D721Med (cell line): ENCODE measurements around the gene DDX42.
"Not testable (repeated sequence)": the region's sequence is repeated elsewhere in the genome, so short reads cannot be mapped to it uniquely, and the experiment has no call there.

ENCODE experiments used
- DNase-seq: peaks from one replicate; pipeline ENCODE4 v3.0.0; 2011; ENCODE audit warnings: low spot score; ENCODE audit not compliant: insufficient read length
- FAIRE-seq: peaks from 2 replicates; lab custom pipeline; 2011; peaks lifted over from hg19 to GRCh38; lab: Jason Lieb, UNC
- TF ChIP-seq, protein P1 (sequence below): IDR thresholded peaks from 2 replicates; pipeline ENCODE4 v1.5.1; 2012; ENCODE audit warnings: mild to moderate bottlenecking, control low read depth; ENCODE audit not compliant: insufficient read depth; ENCODE audit errors: missing control alignments

The DDX42 gene

DNA sequence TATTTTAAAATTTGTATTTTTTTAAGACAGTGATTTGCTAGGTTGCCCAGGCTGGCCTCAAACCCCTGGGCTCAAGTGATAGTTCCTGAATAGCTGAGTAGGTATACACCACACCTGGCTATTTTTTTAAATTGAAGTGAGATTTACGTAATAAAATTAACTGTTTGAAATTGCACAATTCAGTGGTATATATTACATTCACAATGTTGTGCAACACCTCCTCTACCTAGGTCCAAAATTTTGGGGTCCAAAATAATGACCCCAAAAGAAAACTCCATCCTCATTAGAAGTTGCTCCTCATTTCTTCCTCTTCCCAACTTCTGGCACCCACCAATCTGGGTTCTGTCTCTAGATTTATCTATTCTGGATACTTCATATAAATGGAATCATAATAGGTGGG lies 71.5 kb downstream of the DDX42 start:
- TF ChIP-seq, protein P1, sequence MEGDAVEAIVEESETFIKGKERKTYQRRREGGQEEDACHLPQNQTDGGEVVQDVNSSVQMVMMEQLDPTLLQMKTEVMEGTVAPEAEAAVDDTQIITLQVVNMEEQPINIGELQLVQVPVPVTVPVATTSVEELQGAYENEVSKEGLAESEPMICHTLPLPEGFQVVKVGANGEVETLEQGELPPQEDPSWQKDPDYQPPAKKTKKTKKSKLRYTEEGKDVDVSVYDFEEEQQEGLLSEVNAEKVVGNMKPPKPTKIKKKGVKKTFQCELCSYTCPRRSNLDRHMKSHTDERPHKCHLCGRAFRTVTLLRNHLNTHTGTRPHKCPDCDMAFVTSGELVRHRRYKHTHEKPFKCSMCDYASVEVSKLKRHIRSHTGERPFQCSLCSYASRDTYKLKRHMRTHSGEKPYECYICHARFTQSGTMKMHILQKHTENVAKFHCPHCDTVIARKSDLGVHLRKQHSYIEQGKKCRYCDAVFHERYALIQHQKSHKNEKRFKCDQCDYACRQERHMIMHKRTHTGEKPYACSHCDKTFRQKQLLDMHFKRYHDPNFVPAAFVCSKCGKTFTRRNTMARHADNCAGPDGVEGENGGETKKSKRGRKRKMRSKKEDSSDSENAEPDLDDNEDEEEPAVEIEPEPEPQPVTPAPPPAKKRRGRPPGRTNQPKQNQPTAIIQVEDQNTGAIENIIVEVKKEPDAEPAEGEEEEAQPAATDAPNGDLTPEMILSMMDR = no peak
- DNase-seq = no peak
- FAIRE-seq = no peak

DNA sequence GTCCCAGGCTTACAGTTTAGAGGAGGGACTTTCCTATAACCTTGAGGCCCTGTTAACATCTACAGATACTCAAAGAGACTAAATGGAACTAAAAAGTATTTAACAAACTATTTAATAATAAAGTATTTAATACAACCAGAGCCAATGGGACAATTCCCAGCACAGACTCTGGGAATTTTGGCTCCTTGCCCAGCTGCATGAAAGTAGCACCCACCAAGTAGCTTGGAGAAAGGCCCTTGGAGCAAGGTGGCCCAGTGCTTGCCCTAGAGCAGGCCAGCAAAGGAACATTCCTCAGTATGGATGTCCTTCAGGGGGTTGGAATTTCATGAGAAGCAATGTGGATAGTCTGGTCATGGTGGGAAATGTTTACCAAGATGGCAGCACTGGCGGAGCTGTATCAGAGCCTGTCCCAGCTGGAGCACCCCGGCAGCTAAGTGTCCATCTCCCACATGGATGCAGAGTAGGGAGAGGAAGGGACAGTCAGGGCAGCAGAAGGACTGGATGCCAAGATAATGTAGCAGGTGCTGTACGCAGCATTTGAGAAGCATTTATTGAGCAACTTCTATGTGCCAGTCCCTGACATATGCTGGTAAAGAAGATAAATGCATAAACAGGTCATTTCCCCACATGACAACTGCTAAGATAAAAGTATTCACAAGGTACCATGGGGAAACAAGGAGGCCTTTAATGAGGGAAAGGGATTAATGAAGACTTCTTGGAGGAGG lies 73.7 kb downstream of the DDX42 start:
- DNase-seq (no peak), FAIRE-seq (no peak)
- TF ChIP-seq, protein P1 = no peak

DNA sequence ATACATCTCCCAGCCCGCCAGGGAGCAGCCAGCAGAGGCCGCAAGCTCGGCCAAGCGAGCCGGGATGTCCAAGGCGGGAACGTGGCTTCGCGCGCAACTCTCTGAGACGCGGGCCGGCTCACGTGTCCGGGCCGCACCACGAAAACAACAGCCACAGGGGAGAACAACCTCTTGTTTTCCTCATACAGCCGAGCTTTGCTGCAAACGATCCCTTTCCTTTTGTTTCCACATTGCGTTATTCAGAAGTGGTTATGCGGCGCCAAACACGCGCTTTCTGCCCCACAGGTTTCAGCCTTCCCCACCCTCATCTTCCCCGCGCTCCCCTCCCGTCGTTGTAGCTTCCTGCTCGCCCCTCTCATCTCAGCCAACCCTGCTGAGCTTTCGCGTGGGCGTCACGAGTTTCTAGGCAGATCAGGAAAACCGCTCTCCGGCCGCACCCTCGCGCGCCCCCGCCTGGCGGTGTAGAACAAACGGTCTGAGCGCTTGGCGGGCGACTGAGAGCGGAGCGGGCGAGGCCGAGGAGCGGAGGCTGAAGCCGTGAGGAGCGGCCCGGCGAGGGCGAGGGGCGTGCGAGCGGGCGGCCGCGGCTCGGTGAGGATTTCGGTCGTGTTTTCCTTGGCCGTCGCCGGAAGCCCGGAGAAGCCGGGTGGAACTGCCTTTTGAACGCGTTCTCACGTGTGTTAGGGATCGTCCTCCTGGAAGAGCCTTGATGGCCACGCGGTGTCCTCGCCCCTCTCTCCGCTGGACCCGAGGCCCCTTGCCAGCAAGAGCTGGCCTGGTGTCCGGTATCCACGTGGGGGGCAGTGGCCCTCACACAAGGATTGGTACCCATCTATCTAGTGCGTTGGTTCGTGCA lies 75.1 kb downstream of the DDX42 start:
- no peak for FAIRE-seq
- no peak for DNase-seq
- TF ChIP-seq, protein P1 = no peak

DNA sequence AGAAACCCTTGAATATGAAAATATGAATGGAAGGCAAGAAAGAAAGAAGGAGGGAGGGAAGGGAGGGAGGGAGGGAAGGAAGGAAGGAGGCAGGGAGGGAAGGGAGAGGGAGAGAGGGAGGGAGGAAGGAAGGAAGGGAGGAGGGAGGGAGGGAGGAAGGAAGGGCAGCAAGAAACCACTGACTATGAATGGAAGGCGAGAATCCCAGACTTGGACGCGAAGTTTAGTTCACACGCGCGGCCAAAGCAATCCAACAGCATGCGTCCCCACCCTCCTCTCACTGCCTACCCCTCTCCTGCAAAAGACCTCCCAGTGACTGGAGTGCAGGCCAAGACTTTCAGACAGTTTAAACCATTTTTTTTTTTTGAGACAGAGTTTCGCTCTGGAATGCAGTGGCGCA lies 76.4 kb downstream of the DDX42 start:
- no peak for DNase-seq
- no peak for FAIRE-seq
- TF ChIP-seq, protein P1 = no peak

DNA sequence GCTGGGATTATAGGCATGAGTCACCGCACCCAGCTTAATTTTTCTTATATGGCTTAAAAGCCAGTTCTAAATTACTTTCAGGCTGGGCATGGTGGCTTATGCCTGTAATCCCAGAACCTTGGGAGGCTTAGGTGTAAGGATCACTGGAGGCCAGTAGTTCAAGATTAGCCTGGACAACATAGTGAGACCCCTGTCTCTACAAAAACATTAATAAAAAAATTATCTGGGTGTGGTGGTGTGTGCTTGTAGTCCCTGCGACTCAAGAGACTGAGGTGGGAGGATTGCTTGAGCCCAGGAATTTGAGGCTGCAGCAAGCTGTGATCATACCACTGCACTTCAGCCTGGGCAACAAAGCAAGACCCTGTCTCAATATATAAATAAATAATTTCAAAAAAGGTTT lies 79.3 kb downstream of the DDX42 start:
- no peak for FAIRE-seq
- DNase-seq = no peak
- TF ChIP-seq, protein P1 = no peak

DNA sequence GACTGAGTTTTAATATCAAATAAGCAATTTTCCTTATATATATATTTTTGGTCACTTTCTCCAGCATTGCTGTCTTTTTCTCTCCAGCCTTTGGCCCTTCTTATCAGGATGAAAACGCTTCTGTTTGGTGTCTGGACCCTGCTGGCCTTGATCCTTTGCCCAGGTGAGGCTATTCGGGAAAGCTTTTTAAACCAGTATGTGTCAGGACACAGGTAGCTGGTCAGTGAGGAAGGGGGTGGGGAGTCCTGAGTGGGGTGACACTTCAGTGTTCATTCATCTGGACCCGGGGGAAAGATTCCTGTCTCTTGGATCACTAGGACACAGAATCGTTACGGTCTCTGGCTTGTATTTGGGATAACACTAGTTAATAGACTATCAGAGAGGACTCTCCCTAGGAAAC lies 80.7 kb downstream of the DDX42 start:
- DNase-seq (no peak), FAIRE-seq (no peak)
- TF ChIP-seq, protein P1 = no peak

DNA sequence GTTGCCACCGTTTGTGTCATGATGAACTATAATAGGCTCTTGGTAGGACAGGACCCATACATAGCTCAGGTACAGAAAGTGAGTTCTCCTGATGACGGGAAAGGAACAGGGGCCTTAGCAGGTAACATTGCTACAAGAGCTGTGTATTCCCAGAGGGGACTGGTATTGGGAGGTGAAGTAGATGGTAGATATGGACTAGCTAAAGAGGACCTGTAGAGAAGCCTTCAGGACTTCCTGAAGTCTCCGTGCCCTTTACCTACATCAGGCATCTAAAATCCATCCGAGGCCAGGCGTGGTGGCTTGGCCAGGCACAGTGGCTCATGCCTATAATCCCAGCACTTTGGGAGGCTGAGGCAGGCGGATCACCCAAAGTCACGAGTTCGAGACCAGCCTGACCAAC lies 81.2 kb downstream of the DDX42 start:
- DNase-seq = no peak
- TF ChIP-seq, protein P1 = no peak
- no peak for FAIRE-seq

DNA sequence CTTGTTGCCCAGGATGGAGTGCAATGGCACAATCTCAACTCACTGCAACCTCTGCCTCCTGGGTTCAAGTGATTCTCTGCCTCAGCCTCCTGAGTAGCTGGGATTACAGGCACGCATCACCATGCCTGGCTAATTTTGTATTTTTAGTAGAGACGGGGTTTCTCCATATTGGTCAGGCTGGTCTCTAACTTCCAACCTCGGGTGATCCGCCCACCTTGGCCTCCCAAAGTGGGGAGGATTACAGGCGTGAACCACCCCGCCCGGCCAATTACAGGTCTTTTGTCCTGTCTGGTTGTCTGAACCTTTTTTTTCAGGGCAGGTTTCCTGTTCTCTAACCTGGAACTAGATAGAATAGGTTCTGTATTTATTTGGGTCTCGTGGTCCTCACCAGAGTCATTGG lies 82.5 kb downstream of the DDX42 start:
- FAIRE-seq, DNase-seq: not testable (repeated sequence)
